ENCODE measurements around the gene MRPL24.
A peak's percentile ranks its signal among the peaks of the same experiment; 100 is the strongest.

Gene MRPL24

DNA sequence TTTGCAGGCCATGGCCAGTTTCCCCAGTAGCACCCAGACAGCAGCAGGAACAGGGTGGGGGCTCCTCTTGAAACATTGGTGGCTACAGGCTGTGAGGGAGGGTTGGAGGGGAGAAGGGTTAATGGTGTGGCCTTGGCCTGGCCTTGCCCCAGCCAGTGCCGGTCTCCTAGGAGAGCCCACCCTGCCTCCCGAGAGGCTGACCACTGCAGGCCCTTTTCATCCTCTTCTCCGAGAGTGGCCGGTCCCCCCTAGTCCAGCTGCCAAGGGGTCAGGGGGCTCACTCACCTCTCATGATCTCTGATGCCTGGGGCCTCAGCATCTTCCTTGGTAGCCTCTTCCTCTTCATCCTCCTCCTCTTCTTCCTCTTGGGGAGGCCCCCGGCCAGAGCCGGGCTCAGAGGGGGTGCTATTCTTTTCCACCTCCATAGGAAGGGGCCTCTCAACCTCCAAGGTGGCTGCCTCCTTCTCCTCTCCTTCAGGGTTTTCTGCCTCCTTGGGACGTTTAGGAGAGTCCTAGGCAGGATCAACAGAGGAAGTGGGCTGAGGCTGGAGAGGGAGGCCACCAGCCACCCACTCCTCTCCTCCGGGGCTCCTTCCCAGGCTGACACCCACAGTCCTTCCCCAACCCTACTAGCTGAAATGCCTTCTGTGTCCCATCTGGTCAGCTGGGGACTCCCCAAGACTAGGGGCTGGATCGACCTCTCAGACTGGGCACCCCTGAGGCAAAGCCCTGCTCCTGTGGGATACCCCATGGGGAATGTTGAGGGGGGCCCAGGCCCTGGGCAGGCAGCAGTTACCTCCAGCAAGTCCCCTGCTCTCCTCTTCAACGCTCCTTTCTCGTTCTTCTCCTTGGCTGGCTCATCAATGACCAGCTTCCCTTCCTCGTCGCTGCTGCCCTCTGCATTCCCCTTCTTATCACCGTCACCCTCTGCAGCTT lies 2.7 kb upstream of the MRPL24 start:
- DNase-seq (ENCODE audit: low spot score), result no peak

DNA sequence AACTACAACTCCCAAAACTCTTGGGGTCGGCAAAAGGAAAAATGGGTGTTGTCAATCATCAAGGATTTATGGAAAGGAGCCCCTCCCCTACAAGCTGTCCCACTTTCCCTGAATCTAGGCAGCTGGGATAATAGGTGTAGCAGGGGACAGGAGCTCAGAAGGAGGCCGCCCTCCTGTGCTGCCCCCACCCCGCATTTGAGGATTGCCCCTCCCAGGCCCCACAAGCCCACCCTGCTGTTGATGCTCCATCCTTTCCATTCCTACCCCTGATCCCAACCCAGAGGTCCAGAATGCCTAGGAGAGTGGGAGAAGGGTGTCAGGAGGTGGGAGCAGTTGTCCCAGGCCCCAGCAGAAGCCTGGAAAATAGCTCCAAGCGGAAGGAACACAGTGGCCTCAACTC lies 1.9 kb upstream of the MRPL24 start:
- no peak for DNase-seq (ENCODE audit: low spot score)

DNA sequence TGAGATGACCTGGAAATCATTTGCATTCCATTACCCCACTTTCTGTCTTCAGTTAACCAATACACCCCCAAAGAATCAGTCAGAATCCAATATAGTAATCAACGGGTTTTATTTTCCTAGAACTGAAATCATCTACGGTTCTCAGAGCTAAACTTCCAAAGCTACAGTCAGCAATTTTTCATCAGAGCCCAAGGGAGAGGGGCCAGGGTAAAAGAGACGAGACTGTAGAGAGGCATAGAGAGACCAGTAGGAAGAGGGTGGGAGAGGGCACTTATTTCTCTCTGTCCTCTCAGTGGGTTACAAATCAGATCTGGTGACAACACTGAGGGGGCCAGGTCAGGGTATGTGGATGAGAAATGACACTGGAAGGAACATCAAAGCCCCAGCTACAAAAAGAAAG lies 1.1 kb upstream of the MRPL24 start:
- no peak for DNase-seq (ENCODE audit: low spot score)

DNA sequence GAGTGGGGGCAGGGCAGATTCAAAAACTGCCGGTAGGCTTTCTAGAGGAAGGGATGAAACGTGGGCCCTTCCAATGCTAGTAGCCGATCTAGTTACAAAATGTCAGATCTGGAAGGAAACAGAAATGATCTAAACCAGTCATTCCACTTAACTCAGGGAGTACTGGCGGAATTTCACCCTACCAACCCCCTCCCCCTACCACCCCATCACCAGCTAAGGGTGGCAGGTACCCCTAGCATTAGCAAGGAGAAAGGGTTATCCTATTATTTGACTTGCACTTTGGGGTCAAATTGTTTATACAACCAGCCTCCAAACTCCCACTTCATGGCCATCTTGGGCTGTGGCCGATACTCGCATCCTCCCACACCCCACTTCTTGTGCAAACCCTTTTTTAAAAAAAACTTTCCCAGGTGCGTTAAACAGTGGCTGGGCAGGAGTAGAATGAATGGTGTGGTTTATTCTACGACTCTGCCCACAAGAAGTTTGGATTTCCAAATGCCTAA lies 644 bp upstream of the MRPL24 start:
- DNase-seq (ENCODE audit: low spot score), result no peak

DNA sequence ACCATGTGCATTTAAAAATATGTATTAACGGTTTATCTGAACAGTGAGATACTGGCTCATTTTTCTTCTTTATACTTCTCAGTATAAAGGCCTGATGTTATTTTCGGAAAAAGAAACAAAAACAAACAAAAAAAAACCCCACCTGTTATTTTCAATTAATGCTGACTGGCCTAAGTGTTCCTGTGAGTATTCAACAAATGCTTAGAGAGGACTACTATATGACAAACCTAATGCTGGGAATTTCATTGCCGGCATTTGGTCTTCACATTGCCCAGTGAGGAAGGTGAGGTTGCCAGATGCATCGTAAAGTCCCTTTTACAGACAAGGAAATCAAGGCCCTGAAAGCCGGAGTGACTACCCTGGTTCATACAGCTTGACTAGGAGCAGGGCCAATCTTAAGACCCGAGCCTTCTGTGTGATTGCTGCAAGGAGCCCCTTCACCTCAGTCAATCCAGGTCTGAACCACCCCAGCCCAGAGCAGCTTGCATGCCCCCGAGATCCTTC lies 599 bp downstream of the MRPL24 start:
- DNase-seq (ENCODE audit: low spot score), result no peak

DNA sequence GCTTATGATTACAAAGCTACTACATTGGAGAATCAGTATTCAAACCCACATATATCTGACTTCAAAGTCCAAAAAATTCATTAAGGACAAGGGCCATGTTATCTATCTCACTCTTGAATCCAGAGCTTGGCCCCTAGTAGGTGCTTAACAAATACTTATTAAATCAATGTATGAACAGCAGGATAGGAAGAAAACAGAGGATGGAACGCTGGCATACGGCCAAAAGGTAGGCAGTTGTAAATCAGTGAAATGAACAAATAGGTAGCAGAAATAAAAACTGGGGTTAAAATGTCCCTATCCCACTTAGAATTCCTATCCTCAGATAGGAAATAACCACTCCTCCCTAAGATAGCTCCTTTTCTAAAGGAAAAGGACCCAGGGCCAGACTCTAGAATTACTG lies 2.0 kb downstream of the MRPL24 start:
- DNase-seq (ENCODE audit: low spot score), result no peak

DNA sequence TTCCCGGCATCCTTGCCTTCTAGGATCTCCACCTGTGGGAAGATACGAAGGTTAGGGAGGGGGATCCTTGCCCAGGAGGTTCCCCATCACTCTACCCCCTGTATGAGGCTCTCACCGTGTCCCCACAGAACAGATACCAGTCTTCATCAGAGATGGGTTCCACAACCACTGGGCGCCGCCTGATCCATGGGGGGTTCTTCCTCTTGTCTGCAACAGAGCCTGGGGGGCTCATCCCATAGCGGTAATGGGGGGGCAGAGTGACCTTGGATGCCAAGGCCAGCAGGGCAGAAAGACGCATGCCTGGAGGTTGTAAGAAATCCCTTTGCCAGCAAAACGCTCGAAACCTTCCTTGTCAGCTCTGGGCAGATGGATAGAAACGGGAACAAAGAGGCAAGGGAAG lies 2.5 kb downstream of the MRPL24 start:
- DNase-seq (ENCODE audit: low spot score), result no peak

DNA sequence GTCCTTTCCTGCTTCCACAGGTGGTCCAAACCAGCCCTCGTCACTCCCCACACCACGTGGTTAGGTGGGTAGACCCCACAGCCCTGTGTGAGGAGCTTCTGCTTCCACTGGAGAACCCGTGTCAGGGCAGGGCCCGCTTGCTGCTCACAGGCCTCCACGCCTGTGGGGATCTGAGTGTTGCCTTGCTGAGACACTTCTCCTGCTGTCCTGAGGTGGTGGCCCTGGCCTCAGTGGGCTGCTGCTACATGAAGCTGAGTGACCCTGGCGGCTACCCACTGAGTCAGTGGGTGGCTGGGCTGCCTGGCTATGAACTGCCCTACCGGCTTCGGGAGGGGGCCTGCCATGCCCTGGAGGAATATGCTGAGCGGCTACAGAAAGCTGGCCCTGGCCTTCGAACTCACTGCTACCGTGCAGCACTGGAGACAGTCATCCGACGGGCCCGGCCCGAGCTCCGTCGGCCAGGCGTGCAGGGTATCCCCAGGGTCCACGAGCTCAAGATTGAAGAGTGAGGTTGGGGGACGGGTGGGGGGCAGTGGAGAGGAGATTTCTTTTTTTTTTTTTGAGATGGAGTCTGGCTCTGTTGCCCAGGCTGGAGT lies 6.8 kb downstream of the MRPL24 start:
- DNase-seq (ENCODE audit: low spot score), result no peak

DNA sequence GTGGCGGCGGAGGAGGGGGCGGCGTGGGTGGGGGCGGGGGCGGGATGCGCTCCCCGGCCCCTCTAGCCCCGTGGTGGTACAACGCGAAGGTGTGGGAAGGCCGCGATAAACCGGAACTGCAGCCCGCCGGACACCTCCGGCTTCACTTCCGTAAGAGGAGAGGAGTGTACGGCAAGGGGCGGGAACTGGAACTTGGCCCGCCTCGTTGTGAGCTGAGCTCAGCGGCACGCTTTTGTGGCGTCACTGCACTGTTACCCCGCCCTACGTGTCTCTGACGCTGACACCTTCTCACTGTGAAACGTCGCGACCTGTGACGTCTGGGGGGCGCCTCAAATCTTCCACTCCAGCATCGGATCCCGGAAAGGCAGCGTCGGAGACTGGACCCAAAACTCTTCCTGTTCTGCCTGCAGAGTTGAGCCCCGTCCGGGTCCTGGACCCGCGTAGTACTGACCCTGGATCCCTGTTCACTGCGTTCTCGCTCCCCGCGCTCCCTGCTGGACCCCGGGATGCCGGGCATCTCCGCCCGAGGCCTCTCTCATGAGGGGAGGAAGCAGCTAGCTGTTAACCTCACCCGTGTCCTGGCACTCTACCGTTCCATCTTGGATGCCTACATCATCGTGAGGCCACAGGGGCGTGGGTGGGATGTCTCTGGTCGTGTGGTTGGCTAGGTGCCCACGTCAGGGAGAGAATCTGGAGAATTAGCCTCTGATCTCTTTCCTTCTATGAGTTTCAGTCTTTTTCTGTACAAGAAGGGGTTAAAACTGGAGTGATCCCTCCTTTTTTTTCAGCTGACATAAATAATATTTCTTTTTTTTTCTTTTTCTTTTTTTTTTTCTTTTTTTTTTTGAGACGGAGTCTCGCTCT lies 12.1 kb downstream of the MRPL24 start, which contains the start of gene ISG20L2:
Gene ISG20L2 (minus strand): TSS at position 168 of the 864 bp plus-strand sequence. CDS start 1,114 bp downstream, outside the sequence.
- peak; percentile 92 for DNase-seq (ENCODE audit: low spot score)

DNA sequence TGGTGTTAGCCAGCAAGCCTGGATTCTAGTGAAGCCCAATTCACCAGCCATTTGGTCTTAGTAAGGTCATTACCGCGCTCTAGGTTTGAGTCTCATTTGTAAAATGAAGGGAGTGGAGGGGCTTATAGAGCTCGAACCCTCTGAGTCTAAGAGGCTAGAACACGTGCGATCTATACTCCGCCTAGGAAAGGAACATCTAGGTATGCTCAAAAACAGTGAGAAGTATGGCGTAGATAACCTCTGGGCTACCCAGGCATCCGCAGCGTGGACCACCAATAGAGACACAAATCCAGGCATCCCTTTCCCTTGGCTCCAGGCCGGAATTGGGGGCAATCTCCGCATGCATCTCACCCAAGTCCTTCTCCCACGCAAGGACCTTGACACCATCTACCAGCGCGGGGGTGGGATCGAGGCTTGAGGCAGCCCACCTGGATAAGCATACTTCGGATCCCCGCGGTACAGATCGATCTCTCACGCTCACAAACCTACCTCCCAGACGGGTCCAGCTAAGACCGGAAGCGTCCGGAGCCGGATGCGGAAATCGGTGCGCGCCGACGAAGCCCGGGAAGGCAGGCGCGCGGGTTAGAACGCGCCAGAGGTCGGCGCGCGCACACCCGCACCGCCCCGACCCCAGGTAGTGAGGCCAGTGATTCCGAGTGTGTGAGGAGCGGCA lies 12.8 kb downstream of the MRPL24 start, which contains the start of gene METTL25B:
Gene METTL25B (plus strand): TSS at position 544 of the 673 bp plus-strand sequence. CDS start 636 bp downstream, outside the sequence.
- peak; percentile 82 for DNase-seq (ENCODE audit: low spot score)

DNA sequence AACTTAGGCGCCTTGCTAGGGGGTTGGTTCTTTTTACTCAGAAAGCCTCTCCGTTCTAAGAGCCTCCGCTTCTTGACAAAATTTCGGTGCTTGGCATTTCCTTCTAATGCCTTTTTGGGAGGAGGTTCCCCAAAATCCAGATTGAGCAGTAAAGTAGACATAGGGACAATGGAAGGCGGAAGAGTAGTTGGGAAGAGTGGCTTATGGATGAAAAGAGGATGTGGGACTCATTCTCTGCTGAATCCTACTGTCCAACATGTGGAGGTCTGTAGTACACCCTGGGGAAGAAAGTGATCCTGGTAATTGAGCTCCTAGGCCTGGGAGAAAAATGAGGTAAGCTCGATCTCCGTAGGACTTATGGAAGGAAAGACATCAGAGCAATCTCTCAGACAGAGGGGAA lies 13.4 kb downstream of the MRPL24 start:
- DNase-seq (ENCODE audit: low spot score), result no peak

DNA sequence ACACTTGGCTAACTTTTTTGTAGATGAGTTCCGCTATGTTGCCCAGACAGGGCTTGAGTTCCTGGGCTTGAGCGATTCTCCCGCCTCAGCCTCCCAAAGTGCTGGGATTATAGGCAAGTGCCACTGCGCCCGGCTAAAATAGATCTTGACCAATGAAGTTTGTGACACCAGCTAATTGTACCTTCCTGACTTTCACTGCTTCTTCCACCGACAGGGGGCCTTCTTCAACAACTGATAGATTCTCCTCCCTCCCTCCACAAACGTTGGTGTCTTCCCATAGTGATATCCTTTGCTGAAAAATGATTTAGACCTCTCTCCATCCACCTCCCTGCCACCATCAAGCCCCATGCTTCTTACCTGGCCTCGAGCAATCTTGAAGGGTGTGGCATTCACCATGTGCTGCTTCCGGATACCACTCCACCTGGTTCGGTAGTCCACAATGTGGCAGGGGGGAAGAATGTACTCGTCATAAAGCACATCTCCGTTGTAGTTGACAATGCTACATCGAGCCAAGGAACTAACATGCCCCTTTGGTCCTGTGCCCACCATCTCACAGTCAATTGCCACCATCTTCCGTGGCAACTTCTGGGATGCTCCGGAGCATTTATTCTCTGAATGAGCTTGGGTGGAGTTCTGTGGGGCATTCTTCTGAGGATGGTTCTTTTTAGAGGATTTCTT lies 14.2 kb downstream of the MRPL24 start:
- DNase-seq (ENCODE audit: low spot score), result no peak

DNA sequence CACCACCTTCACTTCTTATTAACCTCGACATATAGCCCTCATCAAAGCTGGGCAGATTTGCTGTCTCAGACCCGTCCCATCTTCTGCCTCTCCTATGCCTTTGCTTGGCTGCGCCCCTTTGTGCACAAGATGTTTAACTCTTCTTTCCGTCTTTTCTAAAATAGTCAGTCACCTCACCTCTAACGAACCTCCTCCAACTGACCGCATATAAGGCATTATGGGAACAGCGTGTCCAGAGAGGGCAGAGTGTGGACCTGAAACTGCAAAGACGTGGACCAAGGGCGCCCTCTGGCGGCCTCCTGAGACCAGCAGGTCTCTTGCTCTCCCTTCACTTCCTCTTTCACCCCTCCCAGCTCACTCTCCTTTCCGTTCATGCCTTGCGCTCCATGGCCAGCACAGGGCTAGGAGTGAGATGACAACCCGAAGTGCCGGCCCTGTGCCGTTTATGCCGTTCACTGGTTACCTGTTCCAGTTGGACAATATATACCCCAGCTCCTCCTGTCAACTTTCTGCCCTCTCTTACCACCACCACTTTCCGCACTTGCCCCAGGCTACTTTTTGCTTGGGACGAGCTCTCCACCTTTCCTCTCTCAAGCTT lies 15.1 kb downstream of the MRPL24 start:
- peak; percentile 85 for DNase-seq (ENCODE audit: low spot score)

DNA sequence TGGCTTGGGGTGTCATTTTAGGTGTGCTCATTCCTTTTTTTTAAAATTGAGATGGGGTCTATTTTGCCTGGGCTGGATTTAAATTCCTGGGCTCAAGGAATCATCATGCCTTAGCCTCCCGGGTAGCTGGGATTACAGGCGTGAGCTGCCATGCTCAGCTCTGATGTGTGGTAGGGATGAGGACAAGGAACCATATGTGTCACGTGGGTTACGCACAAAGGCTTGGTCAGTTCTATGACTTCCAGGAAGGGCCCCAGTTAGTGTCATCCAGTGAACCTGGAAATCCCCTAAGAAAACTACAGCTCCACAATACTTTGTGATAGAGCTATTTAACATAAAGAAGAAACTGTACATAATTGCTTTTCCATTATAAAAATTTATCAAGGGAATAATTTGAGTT lies 19.4 kb downstream of the MRPL24 start:
- DNase-seq (ENCODE audit: low spot score), result no peak

DNA sequence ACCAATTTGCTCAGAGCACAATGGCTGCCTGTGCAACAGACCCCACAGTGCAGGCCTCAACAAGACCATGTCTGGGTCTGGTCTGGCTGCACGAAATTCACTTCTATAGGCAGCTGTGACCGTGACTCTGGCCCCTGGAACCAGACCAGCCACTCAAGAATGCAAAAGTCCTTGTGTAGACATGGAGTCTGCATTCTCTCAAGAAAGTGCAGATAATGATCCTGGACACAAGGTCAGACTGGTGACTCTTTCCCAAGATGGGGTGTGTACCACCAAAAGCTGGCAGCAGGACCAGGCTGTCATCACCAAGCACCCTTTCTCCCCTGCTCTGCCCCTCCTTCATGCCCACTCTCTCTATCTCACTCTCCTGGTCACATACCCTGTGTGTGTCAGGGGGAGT lies 19.8 kb downstream of the MRPL24 start:
- DNase-seq (ENCODE audit: low spot score), result no peak

DNA sequence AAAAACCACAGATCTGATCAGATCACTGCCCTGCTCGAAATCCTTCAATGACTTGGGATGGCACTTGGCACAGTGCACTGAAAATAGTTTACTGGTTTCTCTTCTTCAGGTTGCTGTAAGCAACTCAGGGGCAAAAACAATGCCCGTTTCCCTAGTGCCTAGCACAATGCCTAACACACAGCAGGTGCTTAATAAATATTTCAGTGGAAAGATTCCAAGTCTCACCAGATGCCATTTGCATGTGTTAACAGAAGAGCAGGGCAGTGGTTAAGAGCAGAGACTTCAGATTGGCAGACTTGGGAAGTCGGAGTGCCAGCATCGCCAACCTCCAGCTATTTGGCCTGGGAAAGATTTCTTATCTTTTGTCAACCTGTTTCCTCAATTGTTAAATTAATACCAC lies 23.5 kb downstream of the MRPL24 start:
- DNase-seq (ENCODE audit: low spot score), result no peak

DNA sequence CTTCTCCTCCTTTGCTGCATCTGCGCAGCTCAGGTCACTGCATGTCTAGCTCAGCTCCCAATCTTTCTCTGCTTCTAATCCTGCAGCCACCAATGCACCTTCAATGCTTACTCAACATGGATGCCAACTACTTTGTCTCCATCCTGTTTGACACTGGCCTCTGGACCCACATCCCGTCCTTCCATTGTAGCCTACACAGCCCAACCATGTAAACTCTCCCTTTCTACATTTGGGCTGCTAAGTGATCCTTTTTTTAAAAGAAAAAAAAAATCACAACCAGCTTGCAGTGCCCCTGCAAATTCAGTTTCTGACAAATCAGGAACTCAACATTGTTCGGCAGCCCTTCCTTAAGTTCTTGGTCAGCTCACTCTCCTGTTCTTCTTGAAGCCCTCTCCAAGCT lies 26.1 kb downstream of the MRPL24 start:
- no peak for DNase-seq (ENCODE audit: low spot score)

DNA sequence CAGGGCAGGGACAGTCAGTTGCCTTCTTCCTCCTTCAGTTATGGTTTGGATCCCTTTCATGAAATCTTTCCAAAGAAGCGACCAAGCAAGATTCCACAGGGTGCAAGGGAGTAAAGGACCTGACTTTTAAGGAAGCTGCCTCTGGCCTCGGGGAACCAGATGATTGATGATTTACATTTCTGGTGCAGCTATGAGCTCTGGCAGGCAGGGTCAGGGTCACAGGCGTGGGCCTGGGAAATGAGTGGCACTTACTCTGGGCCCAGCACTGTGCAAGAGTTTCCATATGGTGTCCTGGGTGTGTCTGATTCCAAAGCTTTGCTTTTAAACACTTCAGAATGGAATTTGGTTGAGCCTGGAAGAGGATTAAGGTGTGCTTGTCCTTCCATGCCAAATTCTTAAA lies 28.3 kb downstream of the MRPL24 start:
- DNase-seq (ENCODE audit: low spot score), result no peak

DNA sequence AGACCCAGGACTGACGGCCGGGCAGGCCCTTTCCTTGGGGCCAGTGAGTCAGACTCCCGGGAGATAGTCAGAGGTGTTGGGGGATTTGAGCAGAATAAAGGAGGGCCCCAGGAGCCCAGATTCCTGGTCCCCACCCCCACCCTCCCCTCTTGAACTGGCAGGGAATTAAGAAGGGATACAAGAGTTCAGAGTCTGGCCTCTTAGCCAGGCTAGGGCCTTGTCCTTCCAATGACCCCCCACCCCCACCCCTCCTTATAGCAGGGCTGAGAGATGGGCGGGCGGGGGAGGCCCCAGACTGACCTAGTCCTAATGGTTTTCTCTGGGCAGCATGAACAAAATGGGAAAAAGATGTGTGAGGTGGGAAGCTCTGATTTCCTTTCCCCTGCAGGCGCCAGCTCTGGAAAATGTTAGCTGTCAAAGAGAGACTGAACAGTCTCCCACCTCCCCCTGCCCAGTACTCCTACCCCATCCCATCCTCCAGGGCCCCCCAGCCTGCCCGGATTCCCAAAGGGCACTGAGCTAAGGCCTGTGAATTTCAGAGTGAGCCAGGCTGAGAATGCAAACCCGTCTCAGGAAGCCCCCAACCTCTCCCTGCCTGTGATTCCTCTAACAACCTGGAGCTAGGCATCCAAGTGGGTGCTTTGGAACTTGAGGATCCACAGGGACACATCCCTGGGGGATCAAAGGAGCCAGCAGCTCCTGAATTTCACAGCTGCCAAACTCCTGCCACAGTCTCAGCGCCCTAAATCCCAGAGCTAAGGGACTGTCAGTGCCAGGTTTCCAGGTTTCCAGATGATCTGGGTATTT lies 29.7 kb downstream of the MRPL24 start:
- peak; percentile 12 for DNase-seq (ENCODE audit: low spot score)

Measured in iPS-NIHi11 (cell line).